GM19240 (cell line): ENCODE data around the gene YEATS4.

Source experiments
- DNase-seq: peaks from one replicate; pipeline ENCODE4 v3.0.0; 2011; ENCODE audit warnings: low spot score; ENCODE audit not compliant: insufficient read length

YEATS4 gene

GRCh38 chr12:69431591-69432222 is 72.2 kb downstream of the YEATS4 start:
- no peak for DNase-seq

- no peak for DNase-seq
Observed at GRCh38 chr12:69433653-69434052, 74.1 kb downstream of the YEATS4 start.

DNA sequence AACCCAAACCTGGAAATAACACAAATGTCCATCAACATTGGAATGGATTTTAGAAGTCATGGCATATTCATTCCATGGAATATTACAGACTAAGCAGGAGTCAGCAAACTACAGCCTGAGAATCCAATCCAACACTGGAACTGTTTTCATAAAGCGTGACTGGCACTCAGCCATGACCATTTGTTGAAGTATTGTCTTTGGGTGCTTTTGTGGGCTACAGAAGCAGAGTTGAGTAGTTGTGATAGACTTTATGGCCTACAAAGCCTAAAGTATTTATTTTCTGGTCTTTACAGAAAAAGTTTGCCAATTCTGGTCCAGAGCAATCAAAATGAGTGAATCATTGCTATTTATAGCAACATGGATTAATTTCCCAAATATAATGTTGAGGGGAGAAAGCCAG is 76.1 kb downstream of the YEATS4 start:
- DNase-seq: no peak

GRCh38 chr12:69437073-69437472 is 77.5 kb downstream of the YEATS4 start:
- DNase-seq: no peak

- DNase-seq: no peak
Observed at GRCh38 chr12:69438539-69438938, 79.0 kb downstream of the YEATS4 start.

DNA sequence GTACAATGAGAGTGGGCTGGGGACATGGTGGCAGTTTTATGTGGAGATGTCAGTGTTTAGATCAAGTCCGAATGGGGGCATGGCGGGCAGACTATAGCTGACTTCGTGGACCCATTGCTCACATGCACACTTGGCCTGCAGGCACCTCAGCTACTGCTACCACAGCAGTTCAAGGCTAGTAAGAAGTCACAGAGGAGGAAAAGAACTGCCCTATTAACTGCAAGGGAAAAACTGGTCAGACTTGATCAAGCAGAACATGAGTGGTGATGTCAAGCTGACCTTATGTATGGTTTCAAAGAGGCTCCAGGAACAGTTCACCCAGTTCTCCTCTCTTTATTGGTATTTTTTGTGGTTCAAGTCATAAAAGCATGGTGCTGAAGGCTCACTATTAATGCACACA is 80.5 kb downstream of the YEATS4 start:
- DNase-seq: no peak
